B cell (primary cell): ENCODE results near the gene TXN. TPM values are rescaled to one million over a fixed set of nuclear protein-coding genes. Genes with fewer than 3 reads are reported as not detected.

Experiments used
- ATAC-seq: fragments of 200-7000 bp; cut with Tn5 transposase; one replicate; pipeline ENCODE4 v1.10.0; 2021; ENCODE audit warnings: low read depth, mild to moderate bottlenecking, moderate number of reproducible peaks, moderate library complexity
- CTCF ChIA-PET: fragments of 350-600 bp; sonication (Branson Sonifier 250); formaldehyde crosslinking; loops from one replicate; lab custom pipeline; 2021; ENCODE audit warnings: antibody characterized with exemption, inconsistent platforms; lab: Charles Lee
- POLR2A ChIA-PET: fragments of 350-600 bp; sonication (Branson Sonifier 250); formaldehyde crosslinking; loops from one replicate; lab custom pipeline; 2021; ENCODE audit warnings: antibody characterized with exemption; lab: Charles Lee
- DNase-seq: peaks from one replicate; pipeline ENCODE4 v3.0.0; 2013
- H2AFZ ChIP-seq: 2 replicates; pipeline ENCODE4 v1.6.1; 2012; ENCODE audit warnings: mild to moderate bottlenecking, low read depth, low read length; ENCODE audit not compliant: insufficient read depth, poor library complexity, severe bottlenecking
- H3K27ac ChIP-seq, 2 donors: 1 replicate in 1 of 2; 2 replicates in 1 of 2; pipeline ENCODE4 v1.5.1; 2012 to 2013; ENCODE audit warnings: low read length in 2 of 2, mild to moderate bottlenecking in 2 of 2, moderate library complexity in 1 of 2
- H3K27me3 ChIP-seq, 4 experiments: fragments of 200-600 bp in 1 of 4; sonication (generic) in 1 of 4; replicated peaks in 1 of 4; 1 replicate in 2 of 4; 2 replicates in 2 of 4; pipeline versions ENCODE4 v1.6.1 to v1.7.0; 2013 to 2016; ENCODE audit warnings: low read length in 3 of 4, mild to moderate bottlenecking in 2 of 4, mixed read lengths in 1 of 4, moderate library complexity in 1 of 4; ENCODE audit not compliant: insufficient read depth in 4 of 4, control insufficient read depth in 3 of 4; ENCODE audit errors: control extremely low read depth in 1 of 4
- H3K36me3 ChIP-seq, 2 experiments: replicated peaks in 1 of 2; 1 replicate in 1 of 2; 2 replicates in 1 of 2; pipeline versions ENCODE4 v1.6.1 to v1.7.1; 2013; ENCODE audit warnings: low read length in 1 of 2; ENCODE audit not compliant: insufficient read depth in 2 of 2, control insufficient read depth in 1 of 2; ENCODE audit errors: control extremely low read depth in 1 of 2, extremely low read depth in 1 of 2
- H3K4me1 ChIP-seq, 2 donors: fragments of 200-600 bp in 1 of 2; sonication (generic) in 1 of 2; 1 replicate in 1 of 2; 2 replicates in 1 of 2; pipeline versions ENCODE4 v1.5.1 to v1.6.1; 2013 to 2017; ENCODE audit warnings: low read length in 2 of 2; ENCODE audit not compliant: control insufficient read depth in 2 of 2, insufficient read depth in 2 of 2
- H3K4me2 ChIP-seq: replicated peaks from 2 replicates; pipeline ENCODE3; 2012; ENCODE audit warnings: mild to moderate bottlenecking, low read depth, low read length; ENCODE audit not compliant: poor library complexity, severe bottlenecking
- H3K4me3 ChIP-seq, 5 experiments: fragments of 200-600 bp in 1 of 5; sonication (generic) in 1 of 5; 1 replicate in 3 of 5; 2 replicates in 2 of 5; pipeline versions ENCODE4 v1.5.1 to v1.7.0; 2011 to 2016; ENCODE audit warnings: low read length in 4 of 5, mild to moderate bottlenecking in 4 of 5, low read depth in 2 of 5, control low read depth in 1 of 5, moderate library complexity in 1 of 5; ENCODE audit not compliant: insufficient read depth in 1 of 5; ENCODE audit errors: control extremely low read depth in 1 of 5, extremely low read depth in 1 of 5
- H3K79me2 ChIP-seq: fragments of 200-600 bp; sonication (generic); one replicate; pipeline ENCODE4 v1.6.0; 2016; ENCODE audit warnings: low read length; ENCODE audit not compliant: control insufficient read depth, insufficient read depth
- H3K9ac ChIP-seq: fragments of 200-600 bp; sonication (generic); 2 replicates; pipeline ENCODE4 v1.6.1; 2017; ENCODE audit warnings: mild to moderate bottlenecking, low read length, moderate library complexity
- H3K9me3 ChIP-seq, 3 donors: one replicate each; pipeline versions ENCODE4 v1.6.1 to v1.7.1; 2013; ENCODE audit warnings: low read length in 2 of 3; ENCODE audit not compliant: control insufficient read depth in 2 of 3, insufficient read depth in 1 of 3; ENCODE audit errors: control extremely low read depth in 1 of 3
- H4K20me1 ChIP-seq: 2 replicates; pipeline ENCODE4 v1.6.0; 2012; ENCODE audit warnings: mild to moderate bottlenecking, low read length; ENCODE audit not compliant: insufficient read depth, control insufficient read depth, poor library complexity, severe bottlenecking
- H3K27ac Mint-ChIP-seq: one replicate; pipeline ENCODE4 v1.8.0; 2021; ENCODE audit warnings: mixed read lengths
- H3K27me3 Mint-ChIP-seq: one replicate; pipeline ENCODE4 v1.8.0; 2021; ENCODE audit warnings: mixed read lengths
- H3K4me1 Mint-ChIP-seq: one replicate; pipeline ENCODE4 v1.8.0; 2021; ENCODE audit warnings: mixed read lengths
- H3K4me3 Mint-ChIP-seq: one replicate; pipeline ENCODE4 v1.8.0; 2021; ENCODE audit warnings: mixed read lengths
- H3K9me3 Mint-ChIP-seq: one replicate; pipeline ENCODE4 v1.8.0; 2022; ENCODE audit warnings: mixed read lengths; ENCODE audit not compliant: insufficient read depth
- EZH2 ChIP-seq: IDR thresholded peaks from 2 replicates; pipeline ENCODE4 v1.6.1; 2012; ENCODE audit warnings: borderline replicate concordance, low read depth, mild to moderate bottlenecking, moderate library complexity, low read length; ENCODE audit not compliant: insufficient read depth, poor library complexity, severe bottlenecking
- whole genome bisulfite sequencing: methylation state at CpG from one replicate; pipeline ENCODE4 v1.1.5; 2013; ENCODE audit warnings: missing lambda C conversion rate; ENCODE audit not compliant: insufficient coverage; 5-methylcytosine and 5-hydroxymethylcytosine counted together
- intact Hi-C: fragments of 100-400 bp; cut with micrococcal nuclease; formaldehyde crosslinking; loops from one replicate; pipeline ENCODE4 v1.10.0; 2022
- polyA plus RNA-seq: library from polyadenylated mRNA; depleted of rRNA; stranded (reverse); fragments of >200 nt; gene quantifications from 2 replicates; pipeline ENCODE4 v1.2.3, GENCODE V29; 2012
- total RNA-seq, 2 donors: library from RNA; stranded (reverse); fragments of 120-200 nt in 1 of 2; gene quantifications; 1 replicate in 1 of 2; 2 replicates in 1 of 2; pipeline versions ENCODE4 v1.2.3 to v1.2.4, GENCODE V29; 2013 to 2022
- TF ChIP-seq, protein P1 (sequence below): fragments of 200-600 bp; IDR thresholded peaks from one replicate; pipeline ENCODE4 v1.8.0; 2022; ENCODE audit warnings: antibody characterized with exemption, mild to moderate bottlenecking

Gene TXN
- total and polyA plus RNA-seq, 2 donors (not counting 1 experiment from before 2014, with no cell fraction given), result 20.2 to 29.0 TPM

DNA sequence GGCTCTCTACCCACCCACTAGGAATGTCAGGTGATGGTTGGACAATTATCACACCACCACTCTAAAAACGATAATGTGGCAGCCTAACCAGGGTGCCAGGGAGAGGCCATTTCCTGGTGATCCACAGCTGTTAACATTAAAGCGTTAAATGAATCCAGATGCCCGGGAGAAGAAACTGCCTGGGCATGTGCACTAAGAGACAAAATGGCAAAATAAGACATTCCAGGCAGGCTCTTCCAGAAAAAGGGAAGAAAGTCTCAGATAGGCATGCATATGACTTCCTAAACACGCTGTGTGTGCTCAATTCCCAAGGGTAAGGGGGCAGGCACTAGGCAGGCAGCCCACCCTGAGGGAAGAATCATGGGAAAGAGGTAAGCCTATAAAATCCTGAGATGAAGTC lies 4.6 kb upstream of the TXN start:
- Histone ChIP-seq H3K27ac (no peak overlapping the region), H3K79me2 (no peaks in the 10 kb centered on the region), H4K20me1 (no peaks in the 10 kb centered on the region), H3K4me3 (no peak overlapping the region), H3K36me3 (no peaks in the 10 kb centered on the region), H3K4me1 (peaks cover 5 to 10% of the 10 kb centered on the region in 2 donors), H3K9ac (no peak overlapping the region), H3K27me3 (no peaks in the 10 kb centered on the region), H3K9me3 (no peaks in the 10 kb centered on the region), H2AFZ (no peak overlapping the region), H3K4me2 (no peak overlapping the region)
- DNase-seq, result no peak
- no peak for ATAC-seq
- peaks cover 11% of the 10 kb centered on the region for H3K4me1 Mint-ChIP-seq
- ChIA-PET CTCF (no interaction called here), POLR2A (no interaction called here)
- TF ChIP-seq, protein P1, sequence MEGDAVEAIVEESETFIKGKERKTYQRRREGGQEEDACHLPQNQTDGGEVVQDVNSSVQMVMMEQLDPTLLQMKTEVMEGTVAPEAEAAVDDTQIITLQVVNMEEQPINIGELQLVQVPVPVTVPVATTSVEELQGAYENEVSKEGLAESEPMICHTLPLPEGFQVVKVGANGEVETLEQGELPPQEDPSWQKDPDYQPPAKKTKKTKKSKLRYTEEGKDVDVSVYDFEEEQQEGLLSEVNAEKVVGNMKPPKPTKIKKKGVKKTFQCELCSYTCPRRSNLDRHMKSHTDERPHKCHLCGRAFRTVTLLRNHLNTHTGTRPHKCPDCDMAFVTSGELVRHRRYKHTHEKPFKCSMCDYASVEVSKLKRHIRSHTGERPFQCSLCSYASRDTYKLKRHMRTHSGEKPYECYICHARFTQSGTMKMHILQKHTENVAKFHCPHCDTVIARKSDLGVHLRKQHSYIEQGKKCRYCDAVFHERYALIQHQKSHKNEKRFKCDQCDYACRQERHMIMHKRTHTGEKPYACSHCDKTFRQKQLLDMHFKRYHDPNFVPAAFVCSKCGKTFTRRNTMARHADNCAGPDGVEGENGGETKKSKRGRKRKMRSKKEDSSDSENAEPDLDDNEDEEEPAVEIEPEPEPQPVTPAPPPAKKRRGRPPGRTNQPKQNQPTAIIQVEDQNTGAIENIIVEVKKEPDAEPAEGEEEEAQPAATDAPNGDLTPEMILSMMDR, result no peak
- TF ChIP-seq EZH2, result no peak
- intact Hi-C loops, result no loop called here
- WGBS, result 83% methylated on average over 4 of the region's 4 CpGs
- H3K27me3 Mint-ChIP-seq, result peaks cover 5% of the 10 kb centered on the region
- H3K27ac Mint-ChIP-seq, result no peak overlapping the region
- H3K4me3 Mint-ChIP-seq, result no peak overlapping the region
- no peaks in the 10 kb centered on the region for H3K9me3 Mint-ChIP-seq

DNA sequence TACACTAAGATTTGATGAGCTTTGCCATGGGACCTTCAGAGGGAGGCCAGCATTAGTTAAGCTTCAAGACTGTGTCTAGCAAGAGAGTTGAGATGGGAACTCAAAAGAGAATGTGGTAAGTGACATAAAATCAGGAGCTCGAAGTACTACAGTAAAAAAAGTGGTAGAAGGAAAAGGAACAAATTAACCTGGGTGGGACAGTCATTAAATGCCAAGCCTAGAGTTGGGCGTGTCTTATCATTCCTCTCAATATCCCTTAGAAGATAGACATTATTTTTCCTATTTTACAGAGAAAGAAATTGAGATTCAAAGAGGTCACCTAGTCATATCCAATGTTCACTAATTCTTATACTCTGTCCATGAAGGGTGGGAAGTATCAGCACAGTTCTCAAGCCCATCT lies 3.3 kb upstream of the TXN start:
- H3K4me3 Mint-ChIP-seq, result no peak overlapping the region
- CTCF ChIA-PET, result no interaction called here

More for the DNA sequence above, 3.3 kb upstream of the TXN start:
- POLR2A ChIA-PET, result no interaction called here
- WGBS, result no CpG with 5 or more reads among the region's 2 CpGs
- DNase-seq (no peak), ATAC-seq (no peak)
- intact Hi-C loops, result loop anchor here (5.0 to 10.0 kb wide), 5 partner anchors 95 to 1635 kb away; partner anchors contain the start of genes CTNNAL1, ECPAS and UGCG
- Histone ChIP-seq H3K9me3 (no peaks in the 10 kb centered on the region), H3K36me3 (no peaks in the 10 kb centered on the region), H3K27ac (no peak overlapping the region), H2AFZ (no peak overlapping the region), H3K27me3 (no peaks in the 10 kb centered on the region), H4K20me1 (no peaks in the 10 kb centered on the region), H3K4me3 (no peak overlapping the region), H3K4me1 (peaks cover 5 to 20% of the 10 kb centered on the region in 2 donors), H3K4me2 (no peak overlapping the region), H3K79me2 (no peaks in the 10 kb centered on the region), H3K9ac (no peak overlapping the region)
- TF ChIP-seq, protein P1, result no peak
- no peak for TF ChIP-seq EZH2
- Mint-ChIP-seq H3K4me1 (peaks cover 19% of the 10 kb centered on the region), H3K9me3 (no peaks in the 10 kb centered on the region), H3K27me3 (peaks cover 3% of the 10 kb centered on the region), H3K27ac (no peak overlapping the region)
